ENCODE measurements around the gene RNF208. TPM values are rescaled to one million over a fixed set of nuclear protein-coding genes. Genes with fewer than 3 reads are reported as not detected.
A peak's percentile ranks its signal among the peaks of the same experiment; 100 is the strongest.
"Not testable (repeated sequence)": the region's sequence is repeated elsewhere in the genome, so short reads cannot be mapped to it uniquely, and the experiment has no call there.

The RNF208 gene
- total RNA-seq, 1 donor from 2014 or later: 4.3 TPM

DNA sequence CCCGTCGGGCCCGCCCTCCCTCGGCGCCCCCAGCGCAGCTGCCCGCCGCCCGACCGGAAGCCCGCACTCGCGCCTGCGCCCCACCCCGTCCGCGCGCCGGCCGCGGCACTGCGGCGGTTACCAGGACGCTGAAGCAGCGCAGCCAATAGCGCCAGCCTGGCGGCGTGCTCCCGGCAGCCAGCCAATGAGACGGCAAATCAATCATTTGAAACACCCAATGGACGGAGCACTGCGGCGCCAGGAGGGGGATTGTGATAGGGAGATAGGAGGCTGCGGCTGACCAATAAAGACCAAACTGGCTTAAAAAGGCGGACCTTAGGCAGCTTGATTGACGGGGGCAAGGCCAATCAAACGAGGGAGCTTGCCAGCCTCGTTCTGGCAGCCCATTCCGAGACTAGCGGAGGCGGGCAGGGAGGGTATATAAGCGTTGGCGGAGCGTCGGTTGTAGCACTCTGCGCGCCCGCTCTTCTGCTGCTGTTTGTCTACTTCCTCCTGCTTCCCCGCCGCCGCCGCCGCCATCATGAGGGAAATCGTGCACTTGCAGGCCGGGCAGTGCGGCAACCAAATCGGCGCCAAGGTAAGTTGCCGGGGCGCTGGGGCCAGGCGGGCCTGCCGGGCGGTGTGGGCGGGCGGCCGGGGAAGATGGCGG is 18.9 kb upstream of the RNF208 start, which contains the start of gene TUBB4B:
TUBB4B (plus strand) TSS at position 447 of the 649 bp plus-strand sequence; CDS start at position 521, 74 bp downstream.
- H3K4me3 Mint-ChIP-seq (ENCODE audit: unreplicated experiment): peak within 1 kb of the TSS; percentile 94
- Histone ChIP-seq H3K4me3 (ENCODE audit: insufficient read depth, low read depth, low read length) (peak within 1 kb of the TSS; percentile 82), H3K27me3 (ENCODE audit: insufficient read depth, low read length) (no peaks in the 10 kb centered on the region), H3K9ac (ENCODE audit: low read length) (peak within 1 kb of the TSS; percentile 88), H3K79me2 (ENCODE audit: insufficient read depth, low read length) (peaks cover 54% of the 10 kb centered on the region), H3K9me3 (ENCODE audit: insufficient read depth, low read depth, low read length) (no peaks in the 10 kb centered on the region), H4K20me1 (ENCODE audit: insufficient read depth, low read length) (peaks cover 62% of the 10 kb centered on the region), H2AFZ (ENCODE audit: low read depth, low read length) (peak within 1 kb of the TSS; percentile 71), H3K27ac (ENCODE audit: low read depth, low read length) (peak within 1 kb of the TSS; percentile 87), H3K36me3 (ENCODE audit: insufficient read depth, low read length) (peaks cover 9% of the 10 kb centered on the region), H3K4me1 (ENCODE audit: insufficient read depth, low read length) (peaks cover 25% of the 10 kb centered on the region), H3K4me2 (ENCODE audit: low read length) (peak within 1 kb of the TSS; percentile 93)
- no peaks in the 10 kb centered on the region for H3K27me3 Mint-ChIP-seq (ENCODE audit: low read depth, unreplicated experiment)
- H3K4me1 Mint-ChIP-seq (ENCODE audit: low read depth, unreplicated experiment): peaks cover 19% of the 10 kb centered on the region
- no peaks in the 10 kb centered on the region for H3K9me3 Mint-ChIP-seq (ENCODE audit: unreplicated experiment)
- peak; percentile 100 for DNase-seq (ENCODE audit: low read depth)
- H3K27ac Mint-ChIP-seq (ENCODE audit: unreplicated experiment): peak within 1 kb of the TSS; percentile 80
- peak; percentile 45 for FAIRE-seq
- TF ChIP-seq, protein P1, sequence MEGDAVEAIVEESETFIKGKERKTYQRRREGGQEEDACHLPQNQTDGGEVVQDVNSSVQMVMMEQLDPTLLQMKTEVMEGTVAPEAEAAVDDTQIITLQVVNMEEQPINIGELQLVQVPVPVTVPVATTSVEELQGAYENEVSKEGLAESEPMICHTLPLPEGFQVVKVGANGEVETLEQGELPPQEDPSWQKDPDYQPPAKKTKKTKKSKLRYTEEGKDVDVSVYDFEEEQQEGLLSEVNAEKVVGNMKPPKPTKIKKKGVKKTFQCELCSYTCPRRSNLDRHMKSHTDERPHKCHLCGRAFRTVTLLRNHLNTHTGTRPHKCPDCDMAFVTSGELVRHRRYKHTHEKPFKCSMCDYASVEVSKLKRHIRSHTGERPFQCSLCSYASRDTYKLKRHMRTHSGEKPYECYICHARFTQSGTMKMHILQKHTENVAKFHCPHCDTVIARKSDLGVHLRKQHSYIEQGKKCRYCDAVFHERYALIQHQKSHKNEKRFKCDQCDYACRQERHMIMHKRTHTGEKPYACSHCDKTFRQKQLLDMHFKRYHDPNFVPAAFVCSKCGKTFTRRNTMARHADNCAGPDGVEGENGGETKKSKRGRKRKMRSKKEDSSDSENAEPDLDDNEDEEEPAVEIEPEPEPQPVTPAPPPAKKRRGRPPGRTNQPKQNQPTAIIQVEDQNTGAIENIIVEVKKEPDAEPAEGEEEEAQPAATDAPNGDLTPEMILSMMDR (IDR thresholded peaks at IDR 0.05; ENCODE audit: insufficient read depth, low read depth, low read length): no peak
- TF ChIP-seq EZH2 (IDR thresholded peaks at IDR 0.05; ENCODE audit: insufficient read depth, low read length): no peak
- H3K36me3 Mint-ChIP-seq (ENCODE audit: low read depth, unreplicated experiment): peaks cover 8% of the 10 kb centered on the region

DNA sequence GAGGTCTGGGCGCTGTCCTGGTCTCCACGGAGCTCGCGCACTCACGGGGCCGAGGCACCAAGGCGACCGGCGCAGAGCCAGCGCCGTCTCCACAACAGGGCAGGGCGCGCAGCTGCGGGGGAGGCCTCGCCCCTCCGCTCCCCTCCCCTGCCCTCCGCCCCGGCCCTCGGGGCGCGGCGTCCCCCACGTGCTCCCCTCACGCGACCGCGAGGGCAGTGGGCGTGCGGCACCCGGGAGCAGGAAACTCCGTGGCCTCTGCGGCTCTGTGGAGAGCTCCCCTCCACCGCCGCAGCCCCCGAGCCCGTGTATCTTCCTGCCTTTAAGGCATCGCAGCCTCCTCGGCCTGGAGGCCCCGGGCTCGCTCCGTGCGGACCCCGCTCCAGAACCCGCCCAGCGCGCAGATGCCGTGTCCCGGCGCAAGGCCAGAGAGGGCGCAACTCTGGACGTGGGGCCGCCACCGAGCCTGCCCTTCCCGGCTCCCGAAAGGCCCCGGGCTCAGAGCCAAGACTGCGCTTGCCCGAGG is 18.3 kb upstream of the RNF208 start:
- no peak overlapping the region for H3K27ac Mint-ChIP-seq (ENCODE audit: unreplicated experiment)
- H3K4me1 Mint-ChIP-seq (ENCODE audit: low read depth, unreplicated experiment): peaks cover 19% of the 10 kb centered on the region
- DNase-seq (ENCODE audit: low read depth): peak; percentile 52
- Histone ChIP-seq H3K27me3 (ENCODE audit: insufficient read depth, low read length) (no peaks in the 10 kb centered on the region), H4K20me1 (ENCODE audit: insufficient read depth, low read length) (peaks cover 62% of the 10 kb centered on the region), H3K79me2 (ENCODE audit: insufficient read depth, low read length) (peaks cover 54% of the 10 kb centered on the region), H3K9me3 (ENCODE audit: insufficient read depth, low read depth, low read length) (no peaks in the 10 kb centered on the region), H3K9ac (ENCODE audit: low read length) (peak overlapping the region; percentile 85), H3K27ac (ENCODE audit: low read depth, low read length) (peak overlapping the region; percentile 87), H3K36me3 (ENCODE audit: insufficient read depth, low read length) (peaks cover 9% of the 10 kb centered on the region), H3K4me3 (ENCODE audit: insufficient read depth, low read depth, low read length) (peak overlapping the region; percentile 80), H3K4me2 (ENCODE audit: low read length) (peak overlapping the region; percentile 93), H3K4me1 (ENCODE audit: insufficient read depth, low read length) (peaks cover 25% of the 10 kb centered on the region), H2AFZ (ENCODE audit: low read depth, low read length) (peak overlapping the region; percentile 71)
- TF ChIP-seq, protein P1 (IDR thresholded peaks at IDR 0.05; ENCODE audit: insufficient read depth, low read depth, low read length): no peak
- TF ChIP-seq EZH2 (IDR thresholded peaks at IDR 0.05; ENCODE audit: insufficient read depth, low read length): no peak
- H3K27me3 Mint-ChIP-seq (ENCODE audit: low read depth, unreplicated experiment): no peaks in the 10 kb centered on the region
- H3K9me3 Mint-ChIP-seq (ENCODE audit: unreplicated experiment): no peaks in the 10 kb centered on the region
- FAIRE-seq: no peak
- H3K36me3 Mint-ChIP-seq (ENCODE audit: low read depth, unreplicated experiment): peaks cover 8% of the 10 kb centered on the region
- H3K4me3 Mint-ChIP-seq (ENCODE audit: unreplicated experiment): peak overlapping the region; percentile 84

DNA sequence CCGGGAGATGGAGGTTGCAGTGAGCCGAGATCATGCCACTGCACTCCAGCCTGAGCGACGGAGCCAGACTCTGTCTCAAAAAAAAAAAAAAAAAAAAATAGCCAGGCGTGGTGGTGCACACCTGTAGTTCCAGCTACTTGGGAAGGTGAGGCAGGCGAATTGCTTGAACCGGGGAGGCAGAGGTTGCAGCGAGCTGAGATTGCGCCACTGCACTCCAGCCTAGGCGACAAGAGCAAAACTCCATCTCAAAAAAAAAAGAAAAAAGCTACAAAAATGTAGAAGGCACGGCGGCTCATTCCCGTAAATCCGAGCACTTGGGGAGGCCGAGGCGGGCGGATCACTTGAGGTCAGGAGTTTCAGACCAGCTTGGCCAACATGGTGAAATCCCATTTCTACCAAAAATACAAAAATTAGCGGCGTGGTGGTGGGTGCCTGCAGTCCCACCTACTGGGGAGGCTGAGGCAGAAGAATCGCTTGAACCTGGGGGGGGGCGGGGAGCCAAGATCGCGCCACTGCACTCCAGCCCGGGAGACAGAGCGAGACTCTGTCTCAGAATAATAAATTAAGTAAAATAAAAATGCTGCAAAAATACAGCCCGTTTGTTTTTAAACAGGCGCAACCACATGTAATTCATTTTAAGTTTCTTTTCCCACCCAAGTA is 17.6 kb upstream of the RNF208 start:
- H3K4me2 ChIP-seq (ENCODE audit: low read length): peak overlapping the region; percentile 93
- peak overlapping the region; percentile 84 for H3K4me3 Mint-ChIP-seq (ENCODE audit: unreplicated experiment)
- peaks cover 25% of the 10 kb centered on the region for H3K4me1 ChIP-seq (ENCODE audit: insufficient read depth, low read length)
- H3K9me3 Mint-ChIP-seq (ENCODE audit: unreplicated experiment); FAIRE-seq; H3K36me3 ChIP-seq (ENCODE audit: insufficient read depth, low read length); H3K36me3 Mint-ChIP-seq (ENCODE audit: low read depth, unreplicated experiment); H3K9me3 ChIP-seq (ENCODE audit: insufficient read depth, low read depth, low read length); DNase-seq (ENCODE audit: low read depth); H3K27me3 ChIP-seq (ENCODE audit: insufficient read depth, low read length); H3K27me3 Mint-ChIP-seq (ENCODE audit: low read depth, unreplicated experiment): not testable (repeated sequence)
- H3K27ac Mint-ChIP-seq (ENCODE audit: unreplicated experiment): peak overlapping the region; percentile 86
- H3K4me1 Mint-ChIP-seq (ENCODE audit: low read depth, unreplicated experiment): peaks cover 19% of the 10 kb centered on the region
- H2AFZ ChIP-seq (ENCODE audit: low read depth, low read length): peak overlapping the region; percentile 71
- H3K9ac ChIP-seq (ENCODE audit: low read length): peak overlapping the region; percentile 85
- peak overlapping the region; percentile 87 for H3K27ac ChIP-seq (ENCODE audit: low read depth, low read length)
- H4K20me1 ChIP-seq (ENCODE audit: insufficient read depth, low read length): peaks cover 56% of the 10 kb centered on the region
- H3K79me2 ChIP-seq (ENCODE audit: insufficient read depth, low read length): peaks cover 54% of the 10 kb centered on the region
- H3K4me3 ChIP-seq (ENCODE audit: insufficient read depth, low read depth, low read length): peak overlapping the region; percentile 80
